Measurements from ENCODE around the gene KRT80. TPM values are rescaled to one million over a fixed set of nuclear protein-coding genes. Genes with fewer than 3 reads are reported as not detected.

KRT80 gene
- total RNA-seq, 1 donor from 2014 or later, result 10.7 TPM

GRCh38 chr12:52139579-52140062 lies 52.2 kb downstream of the KRT80 start:
- H3K36me3 Mint-ChIP-seq (ENCODE audit: low read depth), result no peaks in the 10 kb centered on the region
- H3K4me1 Mint-ChIP-seq (ENCODE audit: low read depth), result peaks cover 16% of the 10 kb centered on the region
- no peak for DNase-seq (ENCODE audit: low spot score)
- no peaks in the 10 kb centered on the region for H3K27me3 Mint-ChIP-seq (ENCODE audit: low read depth)
- no peaks in the 10 kb centered on the region for H3K9me3 Mint-ChIP-seq (ENCODE audit: low read depth)
- no peak overlapping the region for H3K4me3 Mint-ChIP-seq (ENCODE audit: unreplicated experiment)
- TF ChIP-seq, protein P1, sequence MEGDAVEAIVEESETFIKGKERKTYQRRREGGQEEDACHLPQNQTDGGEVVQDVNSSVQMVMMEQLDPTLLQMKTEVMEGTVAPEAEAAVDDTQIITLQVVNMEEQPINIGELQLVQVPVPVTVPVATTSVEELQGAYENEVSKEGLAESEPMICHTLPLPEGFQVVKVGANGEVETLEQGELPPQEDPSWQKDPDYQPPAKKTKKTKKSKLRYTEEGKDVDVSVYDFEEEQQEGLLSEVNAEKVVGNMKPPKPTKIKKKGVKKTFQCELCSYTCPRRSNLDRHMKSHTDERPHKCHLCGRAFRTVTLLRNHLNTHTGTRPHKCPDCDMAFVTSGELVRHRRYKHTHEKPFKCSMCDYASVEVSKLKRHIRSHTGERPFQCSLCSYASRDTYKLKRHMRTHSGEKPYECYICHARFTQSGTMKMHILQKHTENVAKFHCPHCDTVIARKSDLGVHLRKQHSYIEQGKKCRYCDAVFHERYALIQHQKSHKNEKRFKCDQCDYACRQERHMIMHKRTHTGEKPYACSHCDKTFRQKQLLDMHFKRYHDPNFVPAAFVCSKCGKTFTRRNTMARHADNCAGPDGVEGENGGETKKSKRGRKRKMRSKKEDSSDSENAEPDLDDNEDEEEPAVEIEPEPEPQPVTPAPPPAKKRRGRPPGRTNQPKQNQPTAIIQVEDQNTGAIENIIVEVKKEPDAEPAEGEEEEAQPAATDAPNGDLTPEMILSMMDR (IDR thresholded peaks at IDR 0.05), result peak; percentile 86
- no peak overlapping the region for H3K27ac Mint-ChIP-seq (ENCODE audit: unreplicated experiment)

DNA sequence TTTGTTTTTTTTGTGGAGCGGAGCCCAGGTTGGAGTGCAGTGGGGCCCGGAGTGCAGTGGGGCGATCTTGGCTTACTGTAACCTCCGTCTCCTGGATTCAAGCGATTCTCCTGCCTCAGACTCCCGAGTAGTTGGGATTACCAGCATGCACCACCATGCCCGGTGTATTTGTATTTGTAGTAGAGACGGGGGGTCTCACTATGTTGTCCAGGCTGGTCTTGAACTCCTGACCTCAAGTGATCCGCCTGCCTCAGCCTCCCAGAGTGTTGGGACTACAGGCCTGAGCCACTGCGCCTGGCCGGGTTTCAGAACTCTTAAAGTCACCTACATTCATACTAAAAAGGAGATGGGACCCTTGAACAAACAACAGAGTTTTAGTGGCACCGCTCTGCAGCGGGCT lies 52.7 kb downstream of the KRT80 start:
- H3K27me3 Mint-ChIP-seq (ENCODE audit: low read depth), result no peaks in the 10 kb centered on the region
- DNase-seq (ENCODE audit: low spot score), result peak; percentile 53
- TF ChIP-seq, protein P1 (IDR thresholded peaks at IDR 0.05), result no peak
- no peaks in the 10 kb centered on the region for H3K9me3 Mint-ChIP-seq (ENCODE audit: low read depth)
- H3K36me3 Mint-ChIP-seq (ENCODE audit: low read depth), result no peaks in the 10 kb centered on the region
- H3K4me1 Mint-ChIP-seq (ENCODE audit: low read depth), result peaks cover 12% of the 10 kb centered on the region
- no peak overlapping the region for H3K27ac Mint-ChIP-seq (ENCODE audit: unreplicated experiment)
- H3K4me3 Mint-ChIP-seq (ENCODE audit: unreplicated experiment), result no peak overlapping the region

DNA sequence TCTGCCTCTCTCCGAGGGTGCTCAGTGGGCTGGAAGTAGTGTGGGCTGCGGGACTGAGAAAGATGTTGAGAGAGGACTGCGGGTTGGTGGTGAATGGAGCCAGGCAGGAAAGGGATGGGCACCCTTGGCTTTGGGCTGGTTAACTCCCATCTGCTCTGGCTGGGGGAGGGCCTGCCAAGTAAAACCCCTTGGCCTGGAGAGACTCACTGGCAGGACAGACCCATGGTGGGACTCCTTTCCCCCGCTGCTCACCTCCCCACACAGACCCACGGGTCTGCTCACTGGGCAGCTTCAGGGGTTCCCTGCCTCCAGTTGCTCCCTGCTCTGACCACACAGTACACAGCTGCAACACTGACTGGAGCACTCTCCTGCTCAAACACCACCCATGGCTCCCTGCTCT lies 54.1 kb downstream of the KRT80 start:
- Mint-ChIP-seq H3K4me3 (ENCODE audit: unreplicated experiment) (no peak overlapping the region), H3K4me1 (ENCODE audit: low read depth) (peaks cover 4% of the 10 kb centered on the region), H3K36me3 (ENCODE audit: low read depth) (no peaks in the 10 kb centered on the region), H3K27ac (ENCODE audit: unreplicated experiment) (no peak overlapping the region), H3K27me3 (ENCODE audit: low read depth) (no peaks in the 10 kb centered on the region), H3K9me3 (ENCODE audit: low read depth) (no peaks in the 10 kb centered on the region)
- TF ChIP-seq, protein P1 (IDR thresholded peaks at IDR 0.05), result no peak
- peak; percentile 59 for DNase-seq (ENCODE audit: low spot score)

- TF ChIP-seq, protein P1 (IDR thresholded peaks at IDR 0.05), result no peak
- no peak for DNase-seq (ENCODE audit: low spot score)
- H3K9me3 Mint-ChIP-seq (ENCODE audit: low read depth), result no peaks in the 10 kb centered on the region
- H3K36me3 Mint-ChIP-seq (ENCODE audit: low read depth), result no peaks in the 10 kb centered on the region
- no peak overlapping the region for H3K27ac Mint-ChIP-seq (ENCODE audit: unreplicated experiment)
- H3K4me3 Mint-ChIP-seq (ENCODE audit: unreplicated experiment), result no peak overlapping the region
- no peaks in the 10 kb centered on the region for H3K27me3 Mint-ChIP-seq (ENCODE audit: low read depth)
- peaks cover 5% of the 10 kb centered on the region for H3K4me1 Mint-ChIP-seq (ENCODE audit: low read depth)
These were observed 59.1 kb downstream of the KRT80 start for GRCh38 chr12:52132754-52133161.

DNA sequence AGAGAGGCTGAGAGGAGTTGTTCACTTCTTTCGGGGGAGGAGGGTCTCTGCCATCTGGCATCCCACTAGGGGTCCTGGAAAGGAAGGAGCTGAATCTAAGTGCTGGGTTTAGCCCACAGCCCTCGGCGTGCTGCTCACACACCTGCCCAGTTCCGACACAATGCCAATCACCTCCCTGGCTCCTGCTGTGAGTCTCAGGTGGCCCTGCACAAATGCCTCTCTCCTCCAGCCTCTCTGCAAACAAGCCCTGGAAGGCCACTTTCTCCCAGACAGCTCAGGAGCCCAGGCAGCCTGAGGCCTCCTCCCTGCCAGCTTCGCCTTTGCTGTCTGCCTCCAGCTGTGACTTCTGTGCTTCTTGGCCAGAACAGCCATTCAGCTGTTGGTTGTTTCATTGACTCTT lies 61.1 kb downstream of the KRT80 start:
- Mint-ChIP-seq H3K9me3 (ENCODE audit: low read depth) (no peaks in the 10 kb centered on the region), H3K27ac (ENCODE audit: unreplicated experiment) (no peak overlapping the region), H3K4me3 (ENCODE audit: unreplicated experiment) (no peak overlapping the region), H3K27me3 (ENCODE audit: low read depth) (no peaks in the 10 kb centered on the region), H3K36me3 (ENCODE audit: low read depth) (no peaks in the 10 kb centered on the region), H3K4me1 (ENCODE audit: low read depth) (peaks cover 13% of the 10 kb centered on the region)
- DNase-seq (ENCODE audit: low spot score), result no peak
- TF ChIP-seq, protein P1 (IDR thresholded peaks at IDR 0.05), result no peak
